Right atrium auricular region (tissue), 2 donors: ENCODE data around the gene GALNT18. TPM values are rescaled to one million over a fixed set of nuclear protein-coding genes. Genes with fewer than 3 reads are reported as not detected.

ENCODE experiments used
- DNase-seq: peaks from one replicate; pipeline ENCODE4 v3.0.0-alpha.2; 2019; ENCODE audit warnings: low spot score
- H3K27ac ChIP-seq, 2 donors: fragments of 200-600 bp; sonication (generic); 1 replicate in 1 of 2; 2 replicates in 1 of 2; pipeline ENCODE4 v1.5.1; 2016 to 2019
- H3K27me3 ChIP-seq, 2 donors: fragments of 200-600 bp; sonication (generic); one replicate each; pipeline versions ENCODE4 v1.5.1 to v1.6.0; 2017 to 2019
- H3K36me3 ChIP-seq: fragments of 200-600 bp; sonication (generic); one replicate; pipeline ENCODE4 v1.5.1; 2016
- H3K4me1 ChIP-seq, 2 donors: fragments of 200-600 bp; sonication (generic); one replicate each; pipeline versions ENCODE4 v1.5.1 to v1.6.0; 2017 to 2019
- H3K4me3 ChIP-seq, 2 donors: fragments of 200-600 bp; sonication (generic); 1 replicate in 1 of 2; 2 replicates in 1 of 2; pipeline ENCODE4 v1.5.1; 2017 to 2019; ENCODE audit warnings: mild to moderate bottlenecking in 1 of 2, moderate library complexity in 1 of 2
- H3K9me3 ChIP-seq, 2 donors: fragments of 200-600 bp; sonication (generic); one replicate each; pipeline ENCODE4 v1.5.1; 2019
- total RNA-seq, 2 donors: library from RNA; depleted of rRNA; stranded (reverse); fragments of >200 nt; gene quantifications; one replicate each; pipeline ENCODE4 v1.1.0, GENCODE V29; 2016
- TF ChIP-seq, protein P1 (sequence below), 2 donors: fragments of 200-600 bp; sonication (generic); IDR thresholded peaks; one replicate each; pipeline ENCODE4 v1.5.1; 2019; ENCODE audit warnings: antibody characterized with exemption in 2 of 2

The GALNT18 gene
- total RNA-seq, 2 donors from 2014 or later, result 22.2 to 26.8 TPM

DNA sequence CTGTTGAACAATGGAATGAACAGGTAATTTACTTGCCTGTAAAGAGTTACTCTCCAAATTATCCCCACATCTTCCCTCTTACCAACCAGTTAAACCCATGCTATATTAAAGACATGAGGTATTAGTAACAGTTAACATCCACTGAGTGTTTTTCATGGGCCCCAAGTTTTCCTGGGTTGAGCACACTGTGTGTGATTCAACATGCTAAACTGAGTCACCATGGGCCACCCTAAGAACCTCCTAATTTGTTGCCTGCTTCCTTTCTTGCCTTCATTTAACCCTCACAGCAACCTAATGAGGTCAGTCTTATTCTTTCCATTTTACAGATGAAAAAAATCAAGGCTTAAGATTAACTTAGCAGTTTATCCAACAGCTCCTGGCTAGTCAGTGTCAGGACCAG lies 51.0 kb downstream of the GALNT18 start:
- H3K4me3 ChIP-seq, result no peak overlapping the region

DNA sequence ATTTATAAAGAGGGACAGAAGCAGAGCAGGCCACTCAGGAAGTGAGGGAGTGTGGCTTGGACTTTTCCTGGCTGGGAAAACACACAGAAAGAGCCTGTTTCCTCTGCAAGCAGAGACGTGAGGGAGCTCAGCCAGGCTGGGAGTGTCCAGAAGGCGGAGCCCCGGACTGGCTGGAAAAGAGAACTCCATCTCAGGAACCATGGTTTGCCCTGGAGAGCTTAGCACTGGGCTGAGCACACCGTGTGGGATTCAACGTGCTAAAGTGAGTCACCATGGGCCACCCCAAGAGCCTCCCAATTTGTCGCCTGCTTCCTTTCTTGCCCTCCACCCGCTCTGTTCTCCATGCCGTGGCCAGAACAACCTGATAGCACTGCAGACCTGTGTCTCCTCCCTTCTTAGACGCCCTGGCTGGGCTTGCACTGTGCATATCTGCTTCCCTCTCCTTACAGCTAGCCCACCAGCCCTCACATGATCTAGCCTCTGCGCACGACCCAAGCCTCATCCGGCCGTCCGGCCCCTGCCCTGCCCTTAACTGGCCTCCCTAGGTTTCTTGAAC lies 51.8 kb downstream of the GALNT18 start:
- no peak overlapping the region for H3K4me3 ChIP-seq
- peak; percentile 83 for DNase-seq

More for the DNA sequence above, 51.0 kb downstream of the GALNT18 start:
- H3K36me3 ChIP-seq, result no peaks in the 10 kb centered on the region
- peaks cover 0 to 48% of the 10 kb centered on the region in 2 donors for H3K4me1 ChIP-seq
- H3K27ac ChIP-seq, result peak overlapping the region in 1 of 2 donors; percentile 30
- no peaks in the 10 kb centered on the region for H3K27me3 ChIP-seq
- no peak for DNase-seq
- no peaks in the 10 kb centered on the region for H3K9me3 ChIP-seq
- TF ChIP-seq, protein P1, sequence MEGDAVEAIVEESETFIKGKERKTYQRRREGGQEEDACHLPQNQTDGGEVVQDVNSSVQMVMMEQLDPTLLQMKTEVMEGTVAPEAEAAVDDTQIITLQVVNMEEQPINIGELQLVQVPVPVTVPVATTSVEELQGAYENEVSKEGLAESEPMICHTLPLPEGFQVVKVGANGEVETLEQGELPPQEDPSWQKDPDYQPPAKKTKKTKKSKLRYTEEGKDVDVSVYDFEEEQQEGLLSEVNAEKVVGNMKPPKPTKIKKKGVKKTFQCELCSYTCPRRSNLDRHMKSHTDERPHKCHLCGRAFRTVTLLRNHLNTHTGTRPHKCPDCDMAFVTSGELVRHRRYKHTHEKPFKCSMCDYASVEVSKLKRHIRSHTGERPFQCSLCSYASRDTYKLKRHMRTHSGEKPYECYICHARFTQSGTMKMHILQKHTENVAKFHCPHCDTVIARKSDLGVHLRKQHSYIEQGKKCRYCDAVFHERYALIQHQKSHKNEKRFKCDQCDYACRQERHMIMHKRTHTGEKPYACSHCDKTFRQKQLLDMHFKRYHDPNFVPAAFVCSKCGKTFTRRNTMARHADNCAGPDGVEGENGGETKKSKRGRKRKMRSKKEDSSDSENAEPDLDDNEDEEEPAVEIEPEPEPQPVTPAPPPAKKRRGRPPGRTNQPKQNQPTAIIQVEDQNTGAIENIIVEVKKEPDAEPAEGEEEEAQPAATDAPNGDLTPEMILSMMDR (IDR thresholded peaks at IDR 0.05), result no peak

DNA sequence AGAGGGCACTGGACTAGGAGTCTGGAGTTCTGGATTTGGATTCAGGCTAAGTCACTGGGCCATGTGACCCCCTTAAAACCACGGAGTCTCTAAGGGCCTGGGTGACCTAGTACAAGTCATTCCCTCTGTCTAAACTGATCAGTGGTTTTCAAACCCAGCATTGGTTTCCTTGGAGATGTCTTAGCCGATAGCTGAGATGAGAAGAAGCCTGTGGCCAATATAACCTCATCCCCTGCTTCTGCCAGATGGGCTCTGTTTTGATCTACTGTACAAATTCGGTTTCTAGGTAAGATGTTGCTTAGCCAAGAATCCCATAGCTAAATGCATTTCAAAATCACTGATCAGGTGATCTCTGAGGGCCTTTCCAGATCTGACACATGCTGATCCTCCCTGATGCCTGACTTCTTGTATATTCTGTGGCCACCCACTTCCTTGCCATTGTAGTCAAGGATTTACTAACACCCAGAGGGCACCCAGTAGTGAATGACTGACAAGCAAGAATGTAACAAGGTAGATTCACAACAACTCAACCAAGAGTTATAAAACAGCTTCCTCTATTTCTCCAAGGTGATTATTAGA lies 53.1 kb downstream of the GALNT18 start:
- H3K4me1 ChIP-seq, result peaks cover 0 to 51% of the 10 kb centered on the region in 2 donors

More for the DNA sequence above, 51.8 kb downstream of the GALNT18 start:
- Histone ChIP-seq H3K27ac (peak overlapping the region; percentile 30 to 56), H3K4me1 (peaks cover 0 to 48% of the 10 kb centered on the region in 2 donors), H3K27me3 (no peaks in the 10 kb centered on the region), H3K9me3 (no peaks in the 10 kb centered on the region), H3K36me3 (no peaks in the 10 kb centered on the region)
- TF ChIP-seq, protein P1 (IDR thresholded peaks at IDR 0.05), result peak in 1 of 2 donors; percentile 32

DNA sequence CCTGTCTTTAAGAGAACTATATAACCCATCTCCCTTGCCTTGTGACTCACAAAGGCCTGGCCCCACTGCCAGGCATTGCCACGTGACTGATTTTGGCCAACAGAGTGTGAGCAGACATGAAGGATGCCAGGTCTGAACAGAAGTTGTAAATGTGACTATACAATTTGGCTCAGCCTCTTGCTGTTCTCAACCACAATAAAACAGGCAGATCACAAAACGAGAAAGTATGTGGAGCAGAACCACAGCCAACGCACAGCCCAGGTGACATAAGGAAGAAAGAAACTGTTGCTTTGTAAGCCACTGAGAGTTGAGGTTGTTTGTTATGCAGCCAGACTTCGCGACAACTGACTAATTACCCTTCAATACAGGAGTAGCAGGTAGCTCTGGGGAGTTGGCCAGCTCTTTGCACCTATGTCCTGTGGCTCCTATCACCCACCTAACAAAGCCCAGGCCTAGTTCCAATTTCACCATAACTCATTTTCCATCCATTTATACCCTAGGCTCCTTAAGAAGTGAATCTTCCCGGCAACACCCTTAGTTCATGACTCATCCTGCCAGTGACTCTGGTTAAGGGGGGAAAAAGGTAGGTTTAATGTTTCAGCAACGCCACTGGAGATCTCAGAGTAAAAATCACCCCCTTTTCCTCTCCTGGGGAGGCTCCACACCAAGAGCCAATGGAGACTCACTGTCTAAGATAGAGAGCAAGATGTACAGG lies 53.7 kb downstream of the GALNT18 start:
- H3K27me3 ChIP-seq, result no peaks in the 10 kb centered on the region
- H3K4me1 ChIP-seq, result peaks cover 0 to 58% of the 10 kb centered on the region in 2 donors
- TF ChIP-seq, protein P1 (IDR thresholded peaks at IDR 0.05), result no peak
- no peaks in the 10 kb centered on the region for H3K9me3 ChIP-seq
- no peak for DNase-seq
- no peak overlapping the region for H3K27ac ChIP-seq
- H3K4me3 ChIP-seq, result no peak overlapping the region
- H3K36me3 ChIP-seq, result no peaks in the 10 kb centered on the region

More for the DNA sequence above, 53.1 kb downstream of the GALNT18 start:
- TF ChIP-seq, protein P1 (IDR thresholded peaks at IDR 0.05), result no peak
- H3K4me3 ChIP-seq, result no peak overlapping the region
- no peaks in the 10 kb centered on the region for H3K36me3 ChIP-seq
- no peaks in the 10 kb centered on the region for H3K27me3 ChIP-seq
- H3K9me3 ChIP-seq, result no peaks in the 10 kb centered on the region
- no peak for DNase-seq
- no peak overlapping the region for H3K27ac ChIP-seq

DNA sequence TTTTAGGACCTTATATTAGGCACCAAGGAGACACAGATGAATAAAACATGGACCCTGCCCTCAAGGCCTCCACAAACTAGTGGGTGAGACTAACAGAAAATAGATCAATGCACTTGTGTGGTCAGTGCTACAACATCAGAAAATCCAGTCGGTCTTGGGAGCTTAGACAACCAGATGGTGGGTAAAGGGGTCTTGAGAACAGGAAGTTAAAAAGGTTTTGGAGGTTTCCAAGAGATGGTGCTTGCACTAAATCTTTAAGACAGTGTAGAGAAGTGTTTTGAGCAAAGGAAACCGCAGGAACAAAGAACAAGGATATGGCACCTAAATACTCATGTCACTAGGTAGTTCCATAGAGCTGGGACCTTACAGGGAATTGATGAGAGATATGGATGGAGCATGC lies 56.2 kb downstream of the GALNT18 start:
- DNase-seq, result no peak
- no peaks in the 10 kb centered on the region for H3K27me3 ChIP-seq
- H3K4me3 ChIP-seq, result no peak overlapping the region
- no peaks in the 10 kb centered on the region for H3K9me3 ChIP-seq
- H3K27ac ChIP-seq, result no peak overlapping the region
- H3K36me3 ChIP-seq, result no peaks in the 10 kb centered on the region
- TF ChIP-seq, protein P1 (IDR thresholded peaks at IDR 0.05), result no peak
- peaks cover 0 to 58% of the 10 kb centered on the region in 2 donors for H3K4me1 ChIP-seq
